Kidney (tissue), 14 donors: Measurements from ENCODE around the gene MEF2A. TPM values are rescaled to one million over a fixed set of nuclear protein-coding genes. Genes with fewer than 3 reads are reported as not detected.

Experiments
- DNase-seq, 5 donors: peaks; one replicate each; pipeline ENCODE4 v3.0.0-alpha.2; 2013 to 2020
- FAIRE-seq: peaks from 2 replicates; lab custom pipeline; 2012; peaks lifted over from hg19 to GRCh38; lab: Jason Lieb, UNC
- H3K27ac ChIP-seq, 2 donors: one replicate each; pipeline ENCODE4 v1.7.0; 2013; ENCODE audit warnings: low read depth in 2 of 2, low read length in 2 of 2, inconsistent platforms in 1 of 2
- H3K27me3 ChIP-seq: one replicate; pipeline ENCODE4 v1.7.1; 2013; ENCODE audit warnings: low read length, inconsistent platforms; ENCODE audit not compliant: control insufficient read depth, insufficient read depth
- H3K36me3 ChIP-seq, 3 donors: one replicate each; pipeline versions ENCODE4 v1.7.0 to v1.7.1; 2013; ENCODE audit warnings: low read length in 3 of 3, control low read depth in 1 of 3, inconsistent platforms in 1 of 3; ENCODE audit not compliant: insufficient read depth in 3 of 3, control insufficient read depth in 2 of 3
- H3K4me1 ChIP-seq, 3 donors: one replicate each; pipeline versions ENCODE4 v1.7.0 to v1.7.1; 2013; ENCODE audit warnings: low read length in 3 of 3, inconsistent platforms in 1 of 3, low read depth in 1 of 3; ENCODE audit not compliant: control insufficient read depth in 2 of 3, insufficient read depth in 2 of 3
- H3K4me3 ChIP-seq, 3 donors: one replicate each; pipeline versions ENCODE4 v1.7.0 to v1.8.1; 2013; ENCODE audit warnings: low read length in 3 of 3, control low read depth in 1 of 3, inconsistent platforms in 1 of 3
- H3K9ac ChIP-seq, 3 donors: one replicate each; pipeline versions ENCODE4 v1.7.0 to v1.7.1; 2013; ENCODE audit warnings: low read length in 3 of 3, control low read depth in 1 of 3, inconsistent platforms in 1 of 3
- H3K9me3 ChIP-seq, 3 donors: one replicate each; pipeline versions ENCODE4 v1.7.0 to v1.7.1; 2013; ENCODE audit warnings: low read length in 3 of 3, control low read depth in 1 of 3, inconsistent platforms in 1 of 3; ENCODE audit not compliant: control insufficient read depth in 2 of 3, insufficient read depth in 1 of 3
- intact Hi-C: fragments of 100-400 bp; cut with DNase I; formaldehyde crosslinking; loops from one replicate; pipeline ENCODE4 v1.11.1; 2022
- polyA plus RNA-seq: library from polyadenylated mRNA; stranded (reverse); fragments of 350-450 nt; fragmentation: Illumina TruSeq; extraction: RNeasy Lipid Tissue Mini Kit (QIAGEN cat#74804); gene quantifications from one replicate; pipeline ENCODE4 v1.2.3, GENCODE V29; 2014; ENCODE audit warnings: low read depth, low replicate concordance; ENCODE audit not compliant: insufficient read depth
- total RNA-seq: library from RNA; stranded (reverse); fragmentation: NEBNext Ultra II Directional; extraction: Animal tissue kit (Norgen Biotek cat#: 25700); gene quantifications from one replicate; pipeline ENCODE4 v1.2.1, GENCODE V29; 2021
- TF ChIP-seq, protein P1 (sequence below): IDR thresholded peaks from 3 replicates; pipeline ENCODE4 v1.5.1; 2012; ENCODE audit warnings: mild to moderate bottlenecking, moderate library complexity, borderline replicate concordance; ENCODE audit not compliant: insufficient read depth; ENCODE audit errors: extremely low read depth
- donor health status: control.
- donor health status: control.
- donor health status: control.
- donor health status: control.
- donor health status: control.
- donor health status: DM: yes; HTN: yes; CAD: no.
- donor health status: Normal renal cell carcinoma (clear cell type).

The MEF2A gene
- total and polyA plus RNA-seq, 2 donors from 2014 or later: 20.8 to 82.2 TPM

GRCh38 chr15:99574502-99574901 lies 8.7 kb downstream of the MEF2A start:
- Histone ChIP-seq H3K36me3 (no peaks in the 10 kb centered on the region), H3K27ac (no peak overlapping the region), H3K27me3 (no peaks in the 10 kb centered on the region), H3K4me3 (no peak overlapping the region), H3K9me3 (no peaks in the 10 kb centered on the region), H3K9ac (no peak overlapping the region), H3K4me1 (peaks cover 0 to 4% (median 3%) of the 10 kb centered on the region in 3 donors)
- no peak for DNase-seq
- TF ChIP-seq, protein P1, sequence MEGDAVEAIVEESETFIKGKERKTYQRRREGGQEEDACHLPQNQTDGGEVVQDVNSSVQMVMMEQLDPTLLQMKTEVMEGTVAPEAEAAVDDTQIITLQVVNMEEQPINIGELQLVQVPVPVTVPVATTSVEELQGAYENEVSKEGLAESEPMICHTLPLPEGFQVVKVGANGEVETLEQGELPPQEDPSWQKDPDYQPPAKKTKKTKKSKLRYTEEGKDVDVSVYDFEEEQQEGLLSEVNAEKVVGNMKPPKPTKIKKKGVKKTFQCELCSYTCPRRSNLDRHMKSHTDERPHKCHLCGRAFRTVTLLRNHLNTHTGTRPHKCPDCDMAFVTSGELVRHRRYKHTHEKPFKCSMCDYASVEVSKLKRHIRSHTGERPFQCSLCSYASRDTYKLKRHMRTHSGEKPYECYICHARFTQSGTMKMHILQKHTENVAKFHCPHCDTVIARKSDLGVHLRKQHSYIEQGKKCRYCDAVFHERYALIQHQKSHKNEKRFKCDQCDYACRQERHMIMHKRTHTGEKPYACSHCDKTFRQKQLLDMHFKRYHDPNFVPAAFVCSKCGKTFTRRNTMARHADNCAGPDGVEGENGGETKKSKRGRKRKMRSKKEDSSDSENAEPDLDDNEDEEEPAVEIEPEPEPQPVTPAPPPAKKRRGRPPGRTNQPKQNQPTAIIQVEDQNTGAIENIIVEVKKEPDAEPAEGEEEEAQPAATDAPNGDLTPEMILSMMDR: no peak
- no peak for FAIRE-seq
- intact Hi-C loops: no loop called here

DNA sequence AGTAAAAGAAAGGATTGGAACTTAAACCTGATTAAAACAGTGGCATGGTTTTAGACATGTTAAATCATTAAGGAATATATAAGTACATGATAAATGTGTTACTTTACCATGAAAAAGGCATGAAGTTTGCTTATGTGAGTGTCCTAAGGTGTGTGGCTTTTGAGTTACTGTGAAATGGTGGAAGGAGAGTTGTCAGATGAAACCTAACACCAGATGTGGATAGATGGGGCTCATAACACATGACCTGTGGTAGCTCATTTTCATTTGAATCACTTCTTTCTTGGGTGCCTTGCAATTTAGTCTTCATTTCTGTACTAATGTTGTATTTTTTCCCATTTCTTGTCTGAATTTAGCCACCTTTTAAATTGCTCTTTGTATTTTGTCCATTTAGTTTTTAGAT lies 13.0 kb downstream of the MEF2A start:
- TF ChIP-seq, protein P1: no peak
- FAIRE-seq (no peak), DNase-seq (no peak)
- Histone ChIP-seq H3K27ac (no peak overlapping the region), H3K36me3 (no peaks in the 10 kb centered on the region), H3K4me3 (no peak overlapping the region), H3K4me1 (peaks cover 0 to 4% (median 3%) of the 10 kb centered on the region in 3 donors), H3K27me3 (no peaks in the 10 kb centered on the region), H3K9ac (no peak overlapping the region), H3K9me3 (no peaks in the 10 kb centered on the region)
- intact Hi-C loops: no loop called here

DNA sequence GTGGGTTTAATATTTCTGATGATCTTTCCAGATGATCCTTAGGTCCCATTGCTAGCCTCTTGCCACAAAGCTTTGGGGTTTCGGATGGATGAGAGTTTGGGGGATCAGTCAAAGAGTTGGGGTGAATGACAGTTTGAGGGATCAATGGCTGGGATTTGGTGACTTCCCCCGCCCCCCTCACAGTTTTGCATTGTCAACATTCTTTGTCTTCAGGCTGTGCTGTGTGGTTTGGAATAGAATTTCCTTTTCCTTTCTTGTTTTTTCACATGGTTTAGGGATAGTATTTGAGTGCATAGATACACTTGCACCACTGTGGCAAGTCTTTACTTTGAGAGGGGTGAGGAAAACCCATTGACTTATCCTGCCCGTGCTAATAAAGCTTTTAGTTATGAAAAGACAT lies 14.3 kb downstream of the MEF2A start:
- no peaks in the 10 kb centered on the region for H3K27me3 ChIP-seq
- H3K36me3 ChIP-seq: no peaks in the 10 kb centered on the region
- H3K9me3 ChIP-seq: no peaks in the 10 kb centered on the region
- intact Hi-C loops: no loop called here
- TF ChIP-seq, protein P1: no peak
- no peak overlapping the region for H3K4me3 ChIP-seq
- FAIRE-seq (no peak), DNase-seq (no peak)
- H3K4me1 ChIP-seq: peaks cover 0 to 3% (median 0%) of the 10 kb centered on the region in 3 donors
- H3K27ac ChIP-seq: no peak overlapping the region
- H3K9ac ChIP-seq: no peak overlapping the region

- Histone ChIP-seq H3K4me1 (no peaks in the 10 kb centered on the region), H3K36me3 (no peaks in the 10 kb centered on the region), H3K27ac (no peak overlapping the region), H3K9ac (no peak overlapping the region), H3K27me3 (no peaks in the 10 kb centered on the region), H3K4me3 (no peak overlapping the region), H3K9me3 (peaks cover 0 to 13% (median 0%) of the 10 kb centered on the region in 3 donors)
- TF ChIP-seq, protein P1: no peak
- FAIRE-seq (no peak), DNase-seq (peak in 2 of 5 donors; percentile 29 to 53)
- intact Hi-C loops: no loop called here
These were observed 16.8 kb downstream of the MEF2A start for GRCh38 chr15:99582508-99582960.
